Prostate gland (tissue), 2 donors: ENCODE results near the gene C4orf51.

Experiments used
- CTCF ChIP-seq, 4 experiments: fragments of 200-600 bp in 2 of 4; fragments of 450-650 bp in 2 of 4; sonication (generic) in 2 of 4; IDR thresholded peaks; 1 replicate in 3 of 4; 2 replicates in 1 of 4; pipeline ENCODE4 v1.5.1; 2016 to 2019; ENCODE audit warnings: antibody characterized with exemption in 4 of 4, mild to moderate bottlenecking in 2 of 4, moderate library complexity in 2 of 4
- POLR2A ChIP-seq: fragments of 450-650 bp; IDR thresholded peaks from one replicate; pipeline ENCODE4 v1.6.1; 2016; ENCODE audit warnings: antibody characterized with exemption, mild to moderate bottlenecking
- POLR2AphosphoS5 ChIP-seq: sonication (generic); formaldehyde crosslinking; IDR thresholded peaks from one replicate; pipeline ENCODE4 v1.6.1; 2017; ENCODE audit warnings: antibody characterized with exemption

DNA sequence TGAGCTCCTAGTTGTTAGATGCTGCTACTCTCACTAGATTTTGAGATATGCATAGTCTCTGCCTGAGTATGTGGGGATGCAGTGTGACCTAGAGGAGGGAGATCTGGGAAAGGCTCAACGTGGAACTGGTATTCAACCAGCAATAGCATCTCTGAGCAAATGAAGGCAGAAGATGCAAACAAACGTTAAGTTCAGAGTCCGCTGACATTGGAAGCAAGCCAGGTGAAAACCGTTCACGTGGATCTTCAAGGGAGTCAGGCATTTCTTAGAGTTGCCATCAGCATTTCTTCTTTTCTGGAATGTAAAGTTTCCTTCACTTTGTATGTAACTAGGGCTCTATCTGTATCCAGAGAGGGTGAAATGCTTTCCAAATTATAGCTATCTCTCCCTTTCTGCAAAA is 59.9 kb downstream of the C4orf51 start:
- TF ChIP-seq POLR2A: no peak
- no peak for TF ChIP-seq CTCF (IDR thresholded peaks at IDR 0.05)
- no peak for TF ChIP-seq POLR2AphosphoS5
